Measurements from ENCODE around the gene UQCRH. TPM values are rescaled to one million over a fixed set of nuclear protein-coding genes. Genes with fewer than 3 reads are reported as not detected.

UQCRH gene
- total RNA-seq, 1 experiment from 2014 or later, result 508 TPM

- no peak for DNase-seq
- TF ChIP-seq CTCF (conservative IDR thresholded peaks at IDR 0.05), result no peak
- Mint-ChIP-seq H3K9me3 (no peaks in the 10 kb centered on the region), H3K4me1 (0 out of 4 replicates have a peak, but pooled peaks cover 0 to 1% of the 10 kb centered on the region in 2 experiments), H3K27me3 (ENCODE audit: low read depth) (no peaks in the 10 kb centered on the region), H3K4me3 (no peak overlapping the region), H3K36me3 (ENCODE audit: insufficient read depth in 1 of 3, low read depth in 3 of 3) (peaks cover 25 to 84% (median 79%) of the 10 kb centered on the region in 3 experiments; a peak in 6 of 7 replicates), H3K27ac (no peak overlapping the region)
- WGBS (ENCODE audit: extremely low coverage, insufficient read length, low lambda C conversion rate), result no CpG with 5 or more reads among the region's 3 CpGs
- H2BK15ac ChIP-seq (ENCODE audit: low read depth, low read length), result no peak overlapping the region
- no peak overlapping the region for H2BK12ac ChIP-seq (ENCODE audit: insufficient read length, low read depth, low read length)
- no peak overlapping the region for H2BK120ac ChIP-seq (ENCODE audit: low read depth, low read length, poor library complexity, severe bottlenecking)
- no peaks in the 10 kb centered on the region for H3K9me3 ChIP-seq (ENCODE audit: control insufficient read depth, low read depth, low read length)
- H3K4me2 ChIP-seq (ENCODE audit: insufficient read depth, insufficient read length, low read length), result no peak overlapping the region
- H3K79me1 ChIP-seq (ENCODE audit: insufficient read depth, low read depth, low read length, poor library complexity, severe bottlenecking), result no peaks in the 10 kb centered on the region
- H3K14ac ChIP-seq (ENCODE audit: insufficient read depth, low read length), result no peak overlapping the region
- H3T11ph ChIP-seq (ENCODE audit: low read length), result no peak overlapping the region
- no peaks in the 10 kb centered on the region for H3K79me2 ChIP-seq (ENCODE audit: insufficient read depth, low read length)
- no peak overlapping the region for H3K27ac ChIP-seq (ENCODE audit: insufficient read length, low read depth, low read length)
- H4K20me1 ChIP-seq (ENCODE audit: control insufficient read depth, insufficient read depth, insufficient read length), result no peaks in the 10 kb centered on the region
- no peak overlapping the region for H2AFZ ChIP-seq (ENCODE audit: low read length)
- H3K9ac ChIP-seq (ENCODE audit: extremely low read depth, insufficient read length, low read length), result no peak overlapping the region
- H3K56ac ChIP-seq (ENCODE audit: insufficient read length, low read depth, low read length), result no peak overlapping the region
- H3K23ac ChIP-seq (ENCODE audit: insufficient read length, low read depth, low read length), result no peak overlapping the region
- no peak overlapping the region for H2BK20ac ChIP-seq (ENCODE audit: low read depth, low read length, poor library complexity, severe bottlenecking)
- no peak overlapping the region for H4K5ac ChIP-seq (ENCODE audit: insufficient read length, low read depth, low read length)
- H3K4me1 ChIP-seq (ENCODE audit: insufficient read depth, low read length), result no peaks in the 10 kb centered on the region
- no peak overlapping the region for H4K8ac ChIP-seq (replicated peaks; ENCODE audit: insufficient read length, low read depth, low read length)
- H3K4ac ChIP-seq (ENCODE audit: low read depth, low read length), result no peak overlapping the region
- H2AK5ac ChIP-seq (ENCODE audit: insufficient read length, low read length), result no peak overlapping the region
- no peaks in the 10 kb centered on the region for H3K27me3 ChIP-seq (ENCODE audit: insufficient read depth, low read length)
- no peak overlapping the region for H2BK5ac ChIP-seq (ENCODE audit: insufficient read length, low read length)
- no peak overlapping the region for H4K91ac ChIP-seq (ENCODE audit: insufficient read length, low read depth, low read length)
- no peaks in the 10 kb centered on the region for H3K23me2 ChIP-seq (ENCODE audit: insufficient read length, low read depth, low read length, poor library complexity, severe bottlenecking)
- H3K18ac ChIP-seq (ENCODE audit: insufficient read length, low read depth, low read length), result no peak overlapping the region
These were observed 23.4 kb upstream of the UQCRH start for GRCh38 chr1:46280092-46280491.
